T-cell (primary cell): ENCODE measurements around the gene OR2T29. TPM values are rescaled to one million over a fixed set of nuclear protein-coding genes. Genes with fewer than 3 reads are reported as not detected.

Source experiments
- ATAC-seq, 4 experiments: fragments of 200-7000 bp in 3 of 4; fragments of 150-1000 bp in 1 of 4; cut with Tn5 transposase; replicated peaks in 1 of 4; 1 replicate in 3 of 4; 2 replicates in 1 of 4; pipeline ENCODE4 v1.10.0; 2021; ENCODE audit warnings: moderate library complexity in 3 of 4, mild to moderate bottlenecking in 2 of 4, moderate number of reproducible peaks in 1 of 4
- CTCF ChIA-PET, 2 donors: fragments of 300-600 bp; sonication (Branson Sonifier 250); formaldehyde crosslinking; loops; one replicate each; lab custom pipeline; 2022; ENCODE audit warnings: antibody characterized with exemption in 2 of 2; lab: Charles Lee
- POLR2A ChIA-PET, 2 donors: fragments of 300-600 bp; sonication (Branson Sonifier 250); formaldehyde crosslinking; loops; one replicate each; lab custom pipeline; 2022; ENCODE audit warnings: antibody characterized with exemption in 2 of 2; lab: Charles Lee
- DNase-seq, 35 experiments: peaks; one replicate each; pipeline versions ENCODE4 v3.0.0 to v3.0.0-alpha.2; 2013 to 2023
- H3K27ac ChIP-seq: one replicate; pipeline ENCODE4 v1.5.1; 2013; ENCODE audit warnings: low read length
- H3K27me3 ChIP-seq, 2 experiments: replicated peaks in 1 of 2; 1 replicate in 1 of 2; 2 replicates in 1 of 2; pipeline versions ENCODE4 v1.6.1 to v1.7.0; 2013; ENCODE audit warnings: low read length in 1 of 2, mixed read lengths in 1 of 2; ENCODE audit not compliant: control insufficient read depth in 2 of 2, insufficient read depth in 2 of 2; ENCODE audit errors: extremely low read depth in 1 of 2
- H3K36me3 ChIP-seq, 2 donors: 1 replicate in 1 of 2; 2 replicates in 1 of 2; pipeline versions ENCODE4 v1.6.1 to v1.7.0; 2013; ENCODE audit warnings: low read length in 1 of 2; ENCODE audit not compliant: control insufficient read depth in 2 of 2, insufficient read depth in 1 of 2; ENCODE audit errors: extremely low read depth in 1 of 2
- H3K4me1 ChIP-seq, 2 experiments: 1 replicate in 1 of 2; 2 replicates in 1 of 2; pipeline versions ENCODE4 v1.6.1 to v1.7.0; 2013; ENCODE audit warnings: low read length in 2 of 2, mixed read lengths in 1 of 2; ENCODE audit not compliant: insufficient read depth in 2 of 2, control insufficient read depth in 1 of 2; ENCODE audit errors: extremely low read depth in 1 of 2
- H3K4me3 ChIP-seq, 2 donors: 1 replicate in 1 of 2; 2 replicates in 1 of 2; pipeline versions ENCODE4 v1.5.1 to v1.7.0; 2013; ENCODE audit warnings: mild to moderate bottlenecking in 2 of 2, low read length in 1 of 2, moderate library complexity in 1 of 2; ENCODE audit not compliant: control insufficient read depth in 1 of 2; ENCODE audit errors: extremely low read depth in 1 of 2
- H3K9me3 ChIP-seq: 2 replicates; pipeline ENCODE4 v1.7.0; 2013
- H3K27ac Mint-ChIP-seq, 2 donors: one replicate each; pipeline ENCODE4 v1.8.0; 2020 to 2021; ENCODE audit warnings: mild to moderate bottlenecking in 2 of 2, mixed read lengths in 2 of 2
- H3K27me3 Mint-ChIP-seq, 2 donors: one replicate each; pipeline ENCODE4 v1.8.0; 2021 to 2022; ENCODE audit warnings: mixed read lengths in 2 of 2
- H3K36me3 Mint-ChIP-seq: one replicate; pipeline ENCODE4 v1.8.0; 2021; ENCODE audit warnings: mixed read lengths
- H3K4me1 Mint-ChIP-seq, 3 donors: one replicate each; pipeline ENCODE4 v1.8.0; 2020 to 2022; ENCODE audit warnings: mixed read lengths in 3 of 3, mild to moderate bottlenecking in 1 of 3
- H3K4me3 Mint-ChIP-seq, 3 donors: one replicate each; pipeline ENCODE4 v1.8.0; 2020 to 2022; ENCODE audit warnings: mild to moderate bottlenecking in 3 of 3, mixed read lengths in 3 of 3, moderate library complexity in 3 of 3
- H3K9me3 Mint-ChIP-seq, 3 donors: one replicate each; pipeline ENCODE4 v1.8.0; 2020 to 2022; ENCODE audit warnings: mixed read lengths in 3 of 3
- WGBS: methylation state at CpG from one replicate; pipeline ENCODE4 v1.1.5; 2013; ENCODE audit warnings: missing lambda C conversion rate; ENCODE audit not compliant: insufficient coverage; 5-methylcytosine and 5-hydroxymethylcytosine counted together
- total RNA-seq, 35 experiments: library from RNA in 6 of 35; stranded (reverse) in 6 of 35; fragments of 120-200 nt in 1 of 35; gene quantifications; one replicate each; pipeline versions ENCODE4 v1.2.1 to v1.2.4 and lab custom pipeline; 2013 to 2026

The OR2T29 gene
- total RNA-seq, 5 donors from 2014 or later (not counting 1 experiment from before 2014, with no cell fraction given) = not detected

GRCh38 chr1:248593226-248593625 is 30.7 kb upstream of the OR2T29 start:
- Mint-ChIP-seq H3K27me3 (peaks cover 0 to 2% of the 10 kb centered on the region in 2 donors), H3K9me3 (no peaks in the 10 kb centered on the region), H3K4me1 (peaks cover 4 to 9% (median 8%) of the 10 kb centered on the region in 3 donors), H3K4me3 (no peak overlapping the region), H3K27ac (no peak overlapping the region), H3K36me3 (no peaks in the 10 kb centered on the region)
- ATAC-seq (no peak), DNase-seq (no peak)
- 89% methylated on average over 4 of the region's 5 CpGs for WGBS
- peaks cover 0 to 5% of the 10 kb centered on the region in 2 experiments for H3K27me3 ChIP-seq
- no peak overlapping the region for H3K4me3 ChIP-seq
- ChIA-PET CTCF (no interaction called here), POLR2A (no interaction called here)
- no peaks in the 10 kb centered on the region for H3K36me3 ChIP-seq
- no peaks in the 10 kb centered on the region for H3K9me3 ChIP-seq
- H3K27ac ChIP-seq = no peak overlapping the region
- H3K4me1 ChIP-seq = no peaks in the 10 kb centered on the region

GRCh38 chr1:248592655-248593054 is 30.1 kb upstream of the OR2T29 start:
- Mint-ChIP-seq H3K4me1 (peaks cover 4 to 9% (median 8%) of the 10 kb centered on the region in 3 donors), H3K27me3 (peaks cover 0 to 3% of the 10 kb centered on the region in 2 donors), H3K9me3 (no peaks in the 10 kb centered on the region), H3K27ac (no peak overlapping the region), H3K36me3 (no peaks in the 10 kb centered on the region), H3K4me3 (no peak overlapping the region)
- no CpG with 5 or more reads among the region's 1 CpG for WGBS
- CTCF ChIA-PET = no interaction called here
- H3K27me3 ChIP-seq = peaks cover 0 to 5% of the 10 kb centered on the region in 2 experiments
- no peaks in the 10 kb centered on the region for H3K4me1 ChIP-seq
- POLR2A ChIA-PET = no interaction called here
- no peaks in the 10 kb centered on the region for H3K9me3 ChIP-seq
- no peak for ATAC-seq
- H3K27ac ChIP-seq = no peak overlapping the region
- DNase-seq = no peak
- no peak overlapping the region for H3K4me3 ChIP-seq
- H3K36me3 ChIP-seq = no peaks in the 10 kb centered on the region

- H3K4me3 Mint-ChIP-seq = no peak overlapping the region
- H3K4me1 Mint-ChIP-seq = peaks cover 0 to 2% (median 0%) of the 10 kb centered on the region in 3 donors
- Histone ChIP-seq H3K9me3 (no peaks in the 10 kb centered on the region), H3K4me3 (no peak overlapping the region), H3K27ac (no peak overlapping the region), H3K36me3 (no peaks in the 10 kb centered on the region), H3K27me3 (peaks cover 0 to 5% of the 10 kb centered on the region in 2 experiments), H3K4me1 (no peaks in the 10 kb centered on the region)
- peaks cover 0 to 7% of the 10 kb centered on the region in 2 donors for H3K27me3 Mint-ChIP-seq
- no peaks in the 10 kb centered on the region for H3K9me3 Mint-ChIP-seq
- 99% methylated on average over 15 of the region's 17 CpGs for WGBS
- ChIA-PET POLR2A (no interaction called here), CTCF (no interaction called here)
- no peaks in the 10 kb centered on the region for H3K36me3 Mint-ChIP-seq
- DNase-seq (no peak), ATAC-seq (no peak)
- H3K27ac Mint-ChIP-seq = no peak overlapping the region
Observed at GRCh38 chr1:248590055-248590454, 27.5 kb upstream of the OR2T29 start.

- Histone ChIP-seq H3K27me3 (peaks cover 0 to 5% of the 10 kb centered on the region in 2 experiments), H3K9me3 (no peaks in the 10 kb centered on the region), H3K36me3 (no peaks in the 10 kb centered on the region), H3K4me3 (no peak overlapping the region), H3K4me1 (no peaks in the 10 kb centered on the region), H3K27ac (no peak overlapping the region)
- Mint-ChIP-seq H3K27ac (no peak overlapping the region), H3K4me3 (no peak overlapping the region), H3K36me3 (no peaks in the 10 kb centered on the region), H3K27me3 (peaks cover 0 to 9% of the 10 kb centered on the region in 2 donors), H3K4me1 (peaks cover 0 to 5% (median 2%) of the 10 kb centered on the region in 3 donors), H3K9me3 (no peaks in the 10 kb centered on the region)
- no CpG with 5 or more reads among the region's 3 CpGs for WGBS
- DNase-seq (no peak), ATAC-seq (no peak)
- CTCF ChIA-PET = no interaction called here
- POLR2A ChIA-PET = no interaction called here
Observed at GRCh38 chr1:248589334-248589733, 26.8 kb upstream of the OR2T29 start.

- POLR2A ChIA-PET = no interaction called here
- Histone ChIP-seq H3K36me3 (no peaks in the 10 kb centered on the region), H3K9me3 (no peaks in the 10 kb centered on the region), H3K27me3 (no peaks in the 10 kb centered on the region), H3K4me1 (no peaks in the 10 kb centered on the region), H3K27ac (no peak overlapping the region), H3K4me3 (no peak overlapping the region)
- no peak for DNase-seq
- no peak for ATAC-seq
- CTCF ChIA-PET = no interaction called here
- peaks cover 0 to 9% of the 10 kb centered on the region in 2 donors for H3K27me3 Mint-ChIP-seq
- WGBS = no CpG with 5 or more reads among the region's 3 CpGs
- no peaks in the 10 kb centered on the region for H3K9me3 Mint-ChIP-seq
- peaks cover 0 to 6% (median 2%) of the 10 kb centered on the region in 3 donors for H3K4me1 Mint-ChIP-seq
- H3K4me3 Mint-ChIP-seq = no peak overlapping the region
- H3K27ac Mint-ChIP-seq = no peak overlapping the region
- H3K36me3 Mint-ChIP-seq = no peaks in the 10 kb centered on the region
Observed at GRCh38 chr1:248585266-248585665, 22.7 kb upstream of the OR2T29 start.

- POLR2A ChIA-PET = no interaction called here
- H3K27ac Mint-ChIP-seq = no peak overlapping the region
Observed at GRCh38 chr1:248576260-248576980, 13.8 kb upstream of the OR2T29 start.

More at GRCh38 chr1:248576260-248576980, 13.8 kb upstream of the OR2T29 start:
- H3K36me3 Mint-ChIP-seq = no peaks in the 10 kb centered on the region
- no peak overlapping the region for H3K4me3 Mint-ChIP-seq
- peaks cover 0 to 3% (median 0%) of the 10 kb centered on the region in 3 donors for H3K4me1 Mint-ChIP-seq
- Histone ChIP-seq H3K4me1 (no peaks in the 10 kb centered on the region), H3K27me3 (no peaks in the 10 kb centered on the region), H3K9me3 (no peaks in the 10 kb centered on the region), H3K4me3 (no peak overlapping the region), H3K36me3 (no peaks in the 10 kb centered on the region), H3K27ac (no peak overlapping the region)
- peaks cover 0 to 1% of the 10 kb centered on the region in 2 donors for H3K27me3 Mint-ChIP-seq
- DNase-seq (no peak), ATAC-seq (no peak)
- CTCF ChIA-PET = interaction anchor here in 1 of 2 donors (0.7 kb wide), 1 partner anchor 46 kb away, joined by 3 read pairs; no protein-coding TSS in a partner anchor
- peaks cover 0 to 6% (median 3%) of the 10 kb centered on the region in 3 donors for H3K9me3 Mint-ChIP-seq
- WGBS = 89% methylated on average over 2 of the region's 9 CpGs
